Stimulated activated CD8-positive, alpha-beta memory T cell treated with anti-CD3 and anti-CD28 coated beads, Interleukin-7, amount 100 ng/mL, for 1 hour (primary cell): ENCODE measurements around the gene CDCA4.

Experiments used
- DNase-seq, 2 donors: peaks; one replicate each; pipeline ENCODE4 v3.0.0-alpha.2; 2020; ENCODE audit warnings: low read depth in 2 of 2

Gene CDCA4

DNA sequence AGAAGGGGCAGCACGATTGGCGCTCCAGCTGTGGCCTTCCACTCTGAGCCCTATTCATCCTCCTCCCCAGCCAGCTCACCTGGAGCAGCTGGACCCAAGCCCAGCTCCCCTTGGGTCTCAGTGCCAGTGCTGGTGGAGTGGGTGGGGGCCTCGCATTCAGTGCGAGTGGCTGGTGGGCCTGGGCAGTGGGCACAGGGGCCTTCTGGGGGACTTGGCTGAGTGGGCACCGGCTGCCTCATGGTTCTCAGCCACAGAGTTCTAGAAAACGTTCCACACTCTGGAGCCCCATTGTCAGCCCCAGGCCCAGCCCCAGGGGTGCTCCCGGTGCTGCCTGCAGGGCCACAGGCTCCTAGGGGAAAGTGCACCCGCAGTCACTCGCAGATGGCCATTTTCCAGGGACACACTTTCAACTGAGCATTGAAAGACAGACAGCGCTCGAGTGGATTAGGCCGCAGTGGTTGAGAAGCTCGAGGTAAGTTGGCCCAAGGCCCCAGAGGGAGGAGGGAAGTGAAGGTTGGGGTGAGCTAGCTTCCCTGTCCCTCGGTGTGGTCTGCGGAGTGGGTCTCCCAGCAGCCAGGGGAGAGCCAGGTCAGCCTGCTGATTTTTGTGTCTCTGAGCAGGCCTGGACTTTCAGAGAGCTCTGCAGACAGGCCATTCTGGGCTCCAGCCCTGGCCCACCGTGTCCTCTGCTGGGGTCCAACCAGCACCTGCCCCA lies 31.5 kb downstream of the CDCA4 start:
- no peak for DNase-seq

GRCh38 chr14:104986487-104987164 lies 34.3 kb downstream of the CDCA4 start:
- DNase-seq, result no peak

GRCh38 chr14:104985675-104986486 lies 35.0 kb downstream of the CDCA4 start, which contains the start of gene CLBA1:
Gene CLBA1 (plus strand): TSS chr14:104985788. CDS start chr14:104986432, 644 bp downstream.
- DNase-seq, result peak; percentile 70 to 76

GRCh38 chr14:104984056-104984894 lies 36.6 kb downstream of the CDCA4 start:
- no peak for DNase-seq

DNA sequence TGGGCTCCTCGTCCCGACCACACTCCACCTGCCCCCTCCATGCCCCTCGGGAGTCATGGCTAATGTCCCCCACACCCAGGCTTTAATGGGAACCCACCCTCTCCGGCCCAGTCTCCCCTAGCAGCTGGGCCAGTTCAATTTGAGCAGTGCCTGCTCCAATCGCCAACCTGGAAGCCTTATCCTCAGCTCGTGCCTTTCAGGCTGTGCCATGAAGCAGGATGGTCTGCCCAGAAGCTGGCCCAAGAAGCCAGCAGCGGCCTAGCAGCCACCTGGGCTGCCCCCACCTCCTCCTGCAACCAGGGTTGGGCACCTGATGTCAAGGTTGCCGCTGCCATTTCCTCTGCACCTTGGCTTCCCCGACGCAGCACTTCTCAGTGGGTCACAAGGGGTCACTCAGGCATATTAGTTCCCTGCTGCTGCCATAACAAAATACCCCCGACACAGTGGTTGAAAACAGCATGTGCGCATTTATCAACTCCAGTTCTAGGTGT lies 37.6 kb downstream of the CDCA4 start:
- no peak for DNase-seq

DNA sequence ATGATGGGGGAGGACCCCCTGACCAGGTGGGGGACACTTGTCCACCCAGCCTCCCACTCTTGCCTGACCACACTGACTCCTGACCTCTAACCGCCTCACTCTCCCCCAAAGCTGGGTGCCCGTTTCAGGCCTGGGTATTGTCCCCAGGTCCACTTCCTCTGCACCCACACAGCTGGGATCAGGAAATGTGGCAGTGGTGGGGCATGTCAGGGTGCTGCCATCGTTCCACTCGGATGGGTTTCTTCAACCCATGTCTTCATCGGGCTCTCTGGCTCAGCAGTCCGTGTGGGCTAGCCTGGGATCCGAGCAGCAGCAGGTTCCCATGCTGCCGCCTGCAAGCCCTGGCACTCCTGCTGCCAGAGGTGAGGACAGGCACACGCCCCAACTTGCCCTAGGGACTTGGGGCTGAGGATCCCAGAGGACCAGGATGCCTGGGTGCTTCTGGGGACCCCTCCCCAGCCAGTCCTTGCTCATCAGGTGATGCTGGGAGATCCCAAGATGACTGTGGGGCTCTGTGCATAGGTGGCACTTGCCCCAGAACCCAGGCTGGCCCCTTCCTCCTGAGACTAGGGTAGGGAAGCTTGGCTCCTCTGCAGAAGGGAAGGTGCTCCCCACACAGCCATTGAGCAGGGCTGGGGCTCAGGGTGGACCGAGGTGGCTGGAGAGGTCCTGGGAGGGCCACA lies 38.2 kb downstream of the CDCA4 start:
- no peak for DNase-seq

GRCh38 chr14:104981699-104982541 lies 39.0 kb downstream of the CDCA4 start:
- DNase-seq, result no peak

- DNase-seq, result no peak
Observed at GRCh38 chr14:104980611-104981531, 40.0 kb downstream of the CDCA4 start.

- DNase-seq, result no peak
Observed at GRCh38 chr14:104979758-104980610, 40.9 kb downstream of the CDCA4 start.

- DNase-seq, result no peak
Observed at GRCh38 chr14:104978746-104979691, 41.9 kb downstream of the CDCA4 start.

DNA sequence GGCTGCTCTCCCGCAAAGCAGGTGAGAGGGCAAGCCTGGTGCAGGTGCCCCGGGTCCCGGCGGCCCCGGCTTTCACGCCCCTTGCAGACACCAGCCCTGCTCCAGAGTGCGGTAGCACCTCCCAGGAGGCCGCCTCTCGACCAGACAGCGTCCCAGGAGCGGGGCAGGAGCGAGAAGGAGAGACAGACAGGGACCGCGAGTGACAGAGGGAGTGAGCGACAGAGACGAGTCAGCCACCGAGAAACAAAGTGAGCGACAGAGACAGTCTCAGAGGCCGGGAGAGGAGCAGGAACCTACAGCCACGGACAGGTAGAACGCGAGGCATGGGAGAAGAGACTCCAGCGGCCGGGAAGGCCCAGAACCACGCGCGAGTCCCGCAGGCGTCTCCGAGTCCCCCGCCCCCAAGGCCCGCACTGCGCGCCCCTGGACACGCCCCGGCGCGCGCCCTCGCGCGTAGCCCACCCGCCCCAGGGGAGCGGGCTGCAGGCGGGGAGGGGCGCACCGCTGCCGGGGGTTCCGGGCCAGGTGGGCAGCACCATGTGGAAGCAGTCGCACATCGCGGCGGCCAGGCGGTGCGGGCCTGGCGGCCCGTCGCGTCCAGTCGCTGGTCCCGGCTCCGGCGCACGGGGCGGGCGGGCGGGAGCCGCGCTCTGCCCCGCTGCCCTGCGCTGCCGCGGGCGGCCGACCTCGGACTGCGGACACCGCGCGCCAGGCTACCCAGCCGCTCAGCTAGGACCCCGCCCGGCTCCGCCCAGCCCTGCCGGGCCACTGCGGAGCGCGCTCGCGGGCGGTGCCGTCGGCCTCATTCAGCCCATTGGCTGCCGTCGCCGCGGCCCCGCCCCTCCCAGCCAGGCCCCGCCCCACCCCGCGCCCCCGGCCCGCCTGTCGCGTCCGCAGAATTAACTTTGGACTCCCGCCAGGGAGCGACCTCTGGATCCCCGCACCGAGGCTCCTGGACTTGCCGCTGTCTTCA lies 42.9 kb downstream of the CDCA4 start, which contains the start of gene AHNAK2:
AHNAK2 (minus strand) TSS at position 694 of the 973 bp plus-strand sequence; CDS start at position 557, 137 bp downstream.
- no peak for DNase-seq

GRCh38 chr14:104977008-104977680 lies 43.7 kb downstream of the CDCA4 start:
- no peak for DNase-seq

DNA sequence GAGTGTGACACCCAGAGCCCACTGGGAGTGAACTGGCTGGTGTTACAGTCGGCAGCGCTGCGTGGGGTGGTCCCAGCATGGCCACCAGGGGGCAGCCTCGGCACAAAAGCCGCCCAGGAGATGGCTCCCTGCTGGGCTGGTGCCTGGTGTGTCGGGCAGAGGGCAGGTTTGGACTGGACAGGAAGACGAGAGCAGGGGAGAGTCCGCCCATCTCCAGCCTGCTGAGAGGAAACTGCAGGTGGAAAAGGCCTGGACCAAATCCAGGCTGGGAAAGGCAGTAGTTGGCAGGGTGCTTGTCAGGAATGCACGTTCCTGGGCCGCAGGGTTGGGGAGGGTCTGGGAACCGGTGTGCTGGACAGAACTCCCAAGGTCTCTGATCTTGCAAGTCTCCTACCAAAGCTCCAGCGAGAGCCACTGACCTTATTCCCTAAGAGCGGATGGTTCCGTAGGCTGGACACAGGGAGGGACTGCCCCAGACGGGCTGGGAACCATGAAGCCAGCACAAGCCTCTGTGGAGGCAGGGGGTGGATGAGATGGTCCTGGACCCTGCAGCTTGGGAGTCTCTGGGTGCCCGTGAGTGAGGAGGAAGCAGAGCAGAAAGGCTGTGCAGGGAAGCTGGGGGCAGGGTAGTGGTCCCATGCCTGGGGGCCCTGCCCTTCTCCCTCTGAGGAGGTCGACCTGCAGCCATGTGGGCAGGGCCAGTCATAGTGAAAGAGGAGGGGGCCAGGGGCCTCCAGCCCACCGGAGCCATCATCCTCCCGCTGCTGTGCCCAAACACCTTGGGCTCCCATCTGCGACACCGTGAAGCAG lies 44.5 kb downstream of the CDCA4 start:
- peak; percentile 80 to 82 for DNase-seq
